ENCODE data around the gene PKD1. TPM values are rescaled to one million over a fixed set of nuclear protein-coding genes. Genes with fewer than 3 reads are reported as not detected.

PKD1 gene
- total and polyA plus RNA-seq, 2 of the 13 experiments (the other 11 are each of a cell fraction or from before 2014, with no cell fraction given) = 22.1 to 23.0 TPM

GRCh38 chr16:2047330-2048115 lies 88.2 kb downstream of the PKD1 start, which contains the start of the genes NTHL1 and TSC2 (continued):
- TF ChIP-seq ZNF367 (CRISPR knock-in tag; IDR thresholded peaks at IDR 0.05; ENCODE audit: borderline replicate concordance) = no peak
- TF ChIP-seq ZNF441 (CRISPR knock-in tag; IDR thresholded peaks at IDR 0.05; ENCODE audit: borderline replicate concordance) = peak; percentile 35; the same call in 1 of the 2 replicates
- peak; percentile 90 for TF ChIP-seq SUZ12 (IDR thresholded peaks at IDR 0.05; ENCODE audit: low read depth, low read length)
- 0 out of 2 replicates have a peak, but pooled peaks have one; percentile 4 for TF ChIP-seq NFATC3 (CRISPR knock-in tag; IDR thresholded peaks at IDR 0.05)
- TF ChIP-seq ZNF501 (CRISPR knock-in tag; IDR thresholded peaks at IDR 0.05) = peak; percentile 48; the same call in 1 of the 2 replicates
- peak; percentile 81; the same call in 1 of the 2 replicates for TF ChIP-seq YEATS2 (CRISPR knock-in tag; IDR thresholded peaks at IDR 0.05; ENCODE audit: borderline replicate concordance)
- TF ChIP-seq RXRA (CRISPR knock-in tag; IDR thresholded peaks at IDR 0.05) = peak; percentile 42
- TF ChIP-seq USF2 (IDR thresholded peaks at IDR 0.05; ENCODE audit: low read depth, low read length) = peak; percentile 97
- TF ChIP-seq USF2 (CRISPR knock-in tag; IDR thresholded peaks at IDR 0.05; ENCODE audit: borderline replicate concordance) = peak; percentile 98; the same call in 1 of the 2 replicates
- TF ChIP-seq SMAD9 (CRISPR knock-in tag; IDR thresholded peaks at IDR 0.05) = no peak
- 0 out of 2 replicates have a peak, but pooled peaks have one; percentile 13 for TF ChIP-seq ZNF598 (CRISPR knock-in tag; IDR thresholded peaks at IDR 0.05; ENCODE audit: borderline replicate concordance)
- peak; percentile 40; the same call in 1 of the 2 replicates for TF ChIP-seq ZNF710 (CRISPR knock-in tag; IDR thresholded peaks at IDR 0.05; ENCODE audit: borderline replicate concordance)
- no peak for TF ChIP-seq PTBP1 (IDR thresholded peaks at IDR 0.05; ENCODE audit: low read depth, low read length, poor library complexity, severe bottlenecking)
- 0 out of 2 replicates have a peak, but pooled peaks have one; percentile 26 for TF ChIP-seq ZNF713 (CRISPR knock-in tag; IDR thresholded peaks at IDR 0.05)
- peak; percentile 74; the same call in 1 of the 2 replicates for TF ChIP-seq ZNF263 (CRISPR knock-in tag; IDR thresholded peaks at IDR 0.05)
- TF ChIP-seq HOXA5 (CRISPR knock-in tag; IDR thresholded peaks at IDR 0.05) = no peak; the same call in 1 of the 2 replicates
- no peak for TF ChIP-seq RBAK (CRISPR knock-in tag; IDR thresholded peaks at IDR 0.05)
- TF ChIP-seq ZNF543 (CRISPR knock-in tag; IDR thresholded peaks at IDR 0.05) = peak; percentile 76
- TF ChIP-seq SMYD3 (CRISPR knock-in tag; IDR thresholded peaks at IDR 0.05) = no peak
- no peak; the same call in 1 of the 2 replicates for TF ChIP-seq THRA (CRISPR knock-in tag; IDR thresholded peaks at IDR 0.05; ENCODE audit: borderline replicate concordance)
- peak; percentile 52; the same call in 1 of the 2 replicates for TF ChIP-seq ZNF556 (CRISPR knock-in tag; IDR thresholded peaks at IDR 0.05; ENCODE audit: borderline replicate concordance)
- no peak for TF ChIP-seq RORA (CRISPR knock-in tag; IDR thresholded peaks at IDR 0.05)
- TF ChIP-seq NR2F1 (CRISPR knock-in tag; IDR thresholded peaks at IDR 0.05) = no peak
- TF ChIP-seq TSC22D2 (CRISPR knock-in tag; IDR thresholded peaks at IDR 0.05; ENCODE audit: borderline replicate concordance) = 0 out of 2 replicates have a peak, but pooled peaks have one; percentile 33
